NCI-H1694 (cell line): ENCODE measurements around the gene LRBA.
"Not testable (repeated sequence)": the region's sequence is repeated elsewhere in the genome, so short reads cannot be mapped to it uniquely, and the experiment has no call there.

Experiments used
- DNase-seq: peaks from one replicate; lab custom pipeline; 2025; lab: John Stamatoyannopoulos, UW

The LRBA gene

DNA sequence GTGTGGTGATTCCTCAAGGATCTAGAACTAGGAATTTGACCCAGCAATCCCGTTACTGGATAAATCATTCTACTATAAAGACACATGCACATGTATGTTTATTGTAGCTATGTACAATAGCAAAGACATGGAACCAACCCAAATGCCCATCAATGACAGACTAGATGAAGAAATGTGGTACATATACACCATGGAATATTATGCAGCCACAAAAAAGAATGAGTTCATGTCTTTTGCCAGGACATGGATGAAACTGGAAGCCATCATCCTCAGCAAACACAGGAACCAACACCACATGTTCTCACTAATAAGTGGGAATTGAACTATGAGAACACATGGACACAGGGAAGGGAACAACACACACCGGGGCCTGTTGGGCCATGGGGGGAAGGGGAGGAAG is 450.1 kb downstream of the LRBA start:
- not testable (repeated sequence) for DNase-seq

DNA sequence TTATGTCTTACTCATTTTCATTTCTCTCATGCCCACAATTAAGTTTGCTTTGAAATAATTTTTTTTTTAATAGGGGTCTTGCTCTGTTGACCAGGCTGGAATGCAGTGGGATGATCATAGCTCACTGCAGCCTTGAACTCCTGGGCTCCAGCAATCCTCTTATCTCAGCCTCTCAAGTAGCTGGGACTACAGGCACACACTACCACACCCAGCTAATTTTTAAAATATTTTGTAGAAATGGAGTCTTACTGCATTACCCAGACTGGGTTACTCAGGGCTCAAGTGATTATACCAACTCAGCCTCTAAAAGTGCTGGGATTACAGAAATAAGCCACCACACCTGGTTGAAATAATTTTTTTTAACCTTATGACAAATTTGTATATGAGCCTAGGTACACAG is 452.3 kb downstream of the LRBA start:
- no peak for DNase-seq

- DNase-seq: no peak
Observed at GRCh38 chr4:150562250-150562649, 452.8 kb downstream of the LRBA start.

DNA sequence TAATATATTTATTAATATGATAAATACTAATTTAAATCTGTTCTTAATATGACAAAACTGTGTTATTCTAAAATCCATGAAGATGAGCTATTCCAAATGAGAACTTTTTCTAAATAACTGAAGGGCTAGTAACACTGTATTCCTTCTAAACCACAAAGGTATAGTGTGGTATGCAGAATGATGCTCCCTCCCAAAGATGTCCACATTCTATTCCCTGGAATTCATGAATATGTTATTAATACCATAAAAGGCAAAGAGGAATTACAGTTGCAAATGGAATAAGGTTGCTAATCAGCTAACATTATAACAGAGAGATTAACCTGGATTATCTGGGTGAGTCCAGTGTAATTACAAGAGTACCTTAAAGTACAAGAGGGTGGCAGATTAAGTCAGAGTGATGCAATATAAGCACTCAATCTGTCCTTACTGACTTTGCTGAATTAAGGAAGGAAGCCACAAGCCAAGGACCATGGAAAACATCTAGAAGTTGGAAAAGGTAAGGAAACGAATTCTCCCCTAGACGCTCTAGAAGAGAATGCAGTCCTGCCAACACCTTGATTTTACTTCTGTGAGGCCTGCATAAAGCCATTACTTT is 453.8 kb downstream of the LRBA start:
- DNase-seq: no peak

- not testable (repeated sequence) for DNase-seq
Observed at GRCh38 chr4:150557811-150558210, 457.3 kb downstream of the LRBA start.

- DNase-seq: no peak
Observed at GRCh38 chr4:150547154-150547838, 467.8 kb downstream of the LRBA start.

DNA sequence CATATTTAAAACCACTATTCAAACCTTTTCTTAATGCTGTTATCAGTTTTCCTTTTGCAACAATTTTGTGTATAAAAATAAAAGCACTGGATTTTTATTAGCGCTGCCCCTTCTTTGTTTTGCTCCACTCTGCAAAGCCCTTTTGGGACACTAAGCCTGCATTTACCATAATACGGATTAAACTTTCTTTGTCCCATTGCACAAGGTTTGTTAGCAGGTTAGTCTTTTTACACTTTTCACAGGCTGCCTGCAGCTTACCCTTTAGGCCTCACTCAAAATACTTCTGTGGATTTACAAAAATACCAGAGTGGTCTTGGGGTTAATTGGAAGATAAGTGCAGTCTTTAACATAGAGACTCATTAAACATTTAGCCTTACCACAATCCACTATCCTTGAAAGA is 468.8 kb downstream of the LRBA start:
- no peak for DNase-seq

- DNase-seq: no peak
Observed at GRCh38 chr4:150543042-150543441, 472.0 kb downstream of the LRBA start.

GRCh38 chr4:150541681-150542080 is 473.4 kb downstream of the LRBA start:
- DNase-seq: no peak

DNA sequence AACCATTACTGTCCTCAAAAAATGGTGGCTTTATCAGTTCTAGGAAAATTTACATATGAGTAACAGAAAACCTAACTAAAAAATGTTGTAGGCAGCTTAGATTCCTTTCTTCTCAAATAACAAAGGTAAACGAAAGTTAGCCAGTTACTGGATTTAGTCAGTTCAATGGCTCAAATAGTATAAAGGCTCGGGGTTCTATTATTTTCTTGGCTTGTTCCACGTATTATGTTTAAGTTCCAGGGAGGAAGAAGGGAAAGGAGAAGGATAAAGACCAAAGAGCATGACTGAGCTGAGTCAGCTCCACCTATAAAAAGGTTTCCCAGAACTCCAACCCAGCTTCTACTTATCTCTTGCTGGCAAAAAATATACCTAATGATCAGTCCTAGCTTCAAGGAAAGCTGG is 474.1 kb downstream of the LRBA start:
- DNase-seq: no peak

DNA sequence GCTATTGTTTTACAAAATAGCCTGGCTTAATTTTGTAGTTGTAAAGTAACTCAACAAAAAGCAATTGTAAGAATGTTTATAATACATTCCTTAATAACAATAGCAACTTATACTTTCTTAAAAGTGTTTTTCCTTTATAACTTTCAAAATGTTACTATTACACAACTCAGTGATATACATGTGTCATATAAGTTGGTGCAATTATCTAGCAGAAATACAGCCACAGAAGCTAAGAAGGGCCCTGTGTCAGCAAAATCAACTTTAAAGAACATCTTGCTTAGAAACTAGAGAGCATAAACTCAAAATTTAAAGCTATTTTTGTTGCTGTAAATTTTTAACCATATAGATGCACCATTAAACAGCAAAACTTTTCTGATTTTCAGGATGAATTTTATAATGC is 474.5 kb downstream of the LRBA start:
- DNase-seq: no peak

- DNase-seq: not testable (repeated sequence)
Observed at GRCh38 chr4:150537911-150538310, 477.2 kb downstream of the LRBA start.

GRCh38 chr4:150534818-150535217 is 480.3 kb downstream of the LRBA start:
- DNase-seq: no peak

DNA sequence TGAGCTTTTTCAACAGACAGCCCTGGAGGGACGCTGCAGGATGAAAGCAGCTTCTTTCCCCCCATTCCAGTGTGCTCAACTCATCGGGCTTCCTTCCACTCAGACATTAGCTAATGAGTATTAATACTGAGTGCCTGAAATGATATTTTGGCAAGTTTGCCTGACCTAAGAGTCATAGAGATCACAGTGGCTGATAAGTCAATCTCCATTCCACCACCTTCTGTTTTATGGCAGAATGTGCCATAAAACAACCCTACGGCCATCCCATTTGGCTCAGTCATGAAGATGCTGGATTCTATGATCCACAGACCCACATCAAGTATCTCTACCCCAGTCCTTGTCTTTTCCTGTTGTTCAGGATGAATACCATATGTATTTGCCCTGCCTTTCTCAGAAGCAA is 481.4 kb downstream of the LRBA start:
- DNase-seq: no peak

DNA sequence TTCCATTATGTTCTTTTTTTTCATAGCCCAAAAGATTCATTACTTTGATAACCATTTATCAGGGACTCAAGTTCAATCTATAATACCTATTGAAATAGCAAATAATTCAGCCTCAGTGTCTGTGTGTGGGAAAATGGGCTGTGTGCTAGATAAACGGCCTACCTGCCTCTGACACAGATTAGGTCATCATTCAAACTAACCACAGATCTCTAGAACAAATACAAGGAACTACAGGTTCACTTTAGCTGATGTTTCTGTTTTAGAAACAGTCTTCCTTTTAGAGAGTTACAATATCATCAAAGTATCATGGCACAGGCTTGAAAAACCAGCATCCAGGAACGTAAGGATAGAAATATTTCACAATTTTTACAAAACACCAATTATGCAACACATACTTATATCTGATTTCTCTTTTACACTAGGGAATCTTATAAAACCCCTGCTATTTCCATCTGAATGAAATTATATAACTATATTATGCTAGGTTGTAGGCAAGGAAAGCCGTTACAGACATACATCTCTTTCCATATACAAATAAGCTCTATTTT is 489.7 kb downstream of the LRBA start:
- DNase-seq: no peak

DNA sequence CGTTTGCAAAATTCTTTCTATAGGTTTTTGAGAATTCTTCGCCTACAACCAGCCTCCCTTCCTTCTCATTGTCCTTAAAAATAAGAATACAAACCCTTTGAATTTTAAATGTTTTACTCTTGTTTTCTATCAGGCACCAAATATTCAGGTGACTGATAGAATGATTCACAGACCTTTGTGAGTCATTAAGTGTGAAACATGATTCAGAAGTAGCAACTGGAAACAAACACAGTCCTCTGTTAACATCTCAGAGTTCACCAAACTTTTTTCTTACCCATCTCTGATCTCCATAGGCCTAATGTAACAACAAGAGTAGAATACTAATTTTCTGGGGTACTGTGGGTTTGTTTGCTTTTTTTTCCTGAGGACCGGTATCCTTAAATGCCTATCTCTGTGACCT is 496.5 kb downstream of the LRBA start:
- no peak for DNase-seq

GRCh38 chr4:150515135-150515534 is 499.9 kb downstream of the LRBA start:
- DNase-seq: no peak

DNA sequence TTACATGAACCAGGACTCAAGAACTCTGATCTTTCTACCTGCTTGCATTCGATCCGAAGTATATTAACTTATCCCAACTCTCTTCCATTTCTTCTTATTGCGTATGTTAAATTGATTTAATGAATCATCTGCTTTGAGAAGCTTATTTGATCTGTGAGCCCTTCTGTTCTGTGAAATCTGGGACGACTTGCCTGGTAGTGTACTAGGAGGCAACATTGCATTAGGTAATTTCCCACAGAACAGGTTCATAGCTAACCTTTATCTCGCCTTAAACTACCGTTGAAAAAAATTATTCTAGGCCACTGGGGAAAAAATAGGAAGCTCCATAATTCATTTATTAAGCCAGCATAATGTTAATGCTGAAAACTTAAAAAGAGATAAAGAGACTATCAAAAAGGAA is 500.4 kb downstream of the LRBA start:
- DNase-seq: no peak

DNA sequence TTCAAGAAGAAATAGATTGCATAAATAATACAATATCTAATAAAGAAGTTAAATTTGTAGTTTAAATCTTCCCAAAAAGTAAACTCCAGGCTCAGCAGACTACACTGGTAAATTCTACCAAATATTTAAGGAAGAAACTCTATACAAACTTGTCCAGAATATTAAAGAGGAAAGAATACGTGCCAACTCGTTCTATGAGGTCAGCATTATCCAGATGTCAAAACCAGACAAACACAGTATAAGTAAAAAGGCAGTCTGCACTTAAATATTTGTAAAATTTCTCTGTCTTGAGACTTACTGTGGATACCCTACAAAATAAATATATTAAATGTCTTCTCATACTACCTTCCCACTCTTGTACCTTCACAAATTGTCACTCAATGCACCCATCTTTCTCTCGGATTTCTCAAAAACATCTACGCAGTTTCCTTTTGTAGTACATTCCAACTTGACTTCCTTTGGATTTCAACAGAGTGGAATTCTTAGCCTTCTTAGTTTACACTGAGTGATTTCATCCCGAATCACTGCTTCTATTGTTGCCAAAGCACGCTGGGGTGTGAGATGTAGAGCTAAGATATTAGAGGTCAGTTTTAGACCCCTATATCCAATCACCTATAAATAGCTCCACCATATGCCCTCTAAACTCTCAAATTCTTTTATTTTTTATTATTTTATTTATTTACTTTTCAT is 504.8 kb downstream of the LRBA start:
- no peak for DNase-seq

GRCh38 chr4:150507656-150508055 is 507.4 kb downstream of the LRBA start:
- not testable (repeated sequence) for DNase-seq

DNA sequence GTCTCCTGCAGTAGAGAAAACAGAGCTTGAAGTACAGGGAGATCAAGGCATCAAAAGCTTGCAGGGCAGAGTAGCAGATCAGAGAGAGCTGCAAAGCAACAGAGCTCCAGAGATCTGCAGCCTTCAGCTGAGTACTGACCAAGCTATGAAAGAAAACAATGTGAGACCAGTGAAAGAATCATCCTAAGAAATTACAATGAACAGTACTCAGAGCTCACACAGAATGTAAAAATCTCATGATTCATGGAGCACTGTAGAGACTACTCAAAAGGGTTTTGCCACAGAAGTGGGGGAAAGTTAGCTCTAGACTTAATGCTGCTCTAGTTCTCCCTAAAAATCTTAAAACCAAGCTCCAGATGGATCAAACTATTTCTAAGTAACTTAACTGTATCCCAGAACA is 513.1 kb downstream of the LRBA start:
- no peak for DNase-seq

DNA sequence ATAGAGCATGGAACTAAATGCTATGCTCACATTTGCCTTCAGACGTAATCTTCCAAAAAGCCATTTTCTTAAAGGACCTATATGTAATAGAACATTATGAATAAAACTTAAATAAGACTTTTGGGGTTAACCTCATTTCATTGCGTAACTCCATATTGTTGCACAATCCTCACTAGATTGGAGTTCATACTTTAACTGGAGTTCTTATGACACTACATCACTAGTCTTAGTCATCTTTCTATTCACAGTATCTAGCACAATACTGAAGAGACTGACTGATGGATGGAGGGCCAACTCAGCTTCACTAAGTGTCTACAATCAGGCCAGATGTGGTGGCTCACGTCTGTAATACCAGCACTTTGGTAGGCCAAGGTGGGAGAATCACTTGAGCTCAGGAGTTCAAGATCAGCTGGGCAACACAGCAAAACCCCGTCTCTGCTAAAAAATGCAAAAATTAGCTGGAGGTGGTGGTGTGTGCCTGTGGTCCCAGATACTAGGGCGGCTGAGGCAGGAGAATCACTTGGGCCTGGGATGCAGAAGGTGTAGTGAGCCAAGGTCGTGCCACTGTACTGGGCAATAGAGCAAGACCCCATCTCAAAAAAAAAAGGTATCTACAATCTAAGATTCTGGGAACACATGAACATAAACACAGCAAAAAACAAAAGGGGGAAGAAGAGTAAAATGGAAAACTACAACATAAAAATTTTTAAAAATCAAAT is 513.9 kb downstream of the LRBA start:
- DNase-seq: no peak

DNA sequence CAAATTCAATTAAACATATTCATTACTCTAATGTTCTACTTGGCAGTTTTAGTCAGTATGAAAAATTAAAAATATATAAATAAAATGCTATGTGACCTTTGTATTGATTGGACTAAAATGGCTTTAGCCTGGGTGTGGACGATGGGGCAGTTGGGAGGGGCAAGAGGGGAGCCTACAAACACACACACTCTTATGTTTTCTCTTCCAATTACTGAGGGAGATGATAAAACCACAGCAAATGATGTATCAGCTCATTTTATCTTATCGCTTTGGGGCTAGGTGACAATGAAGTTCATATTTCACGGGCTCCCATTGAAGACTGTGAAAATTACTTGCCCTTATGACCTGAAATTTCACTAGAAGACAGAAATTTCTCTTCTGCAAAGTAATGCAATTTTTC is 517.5 kb downstream of the LRBA start:
- no peak for DNase-seq
